ENCODE results near the gene ADGRD1. TPM values are rescaled to one million over a fixed set of nuclear protein-coding genes. Genes with fewer than 3 reads are reported as not detected.

The ADGRD1 gene
- total RNA-seq, 2 donors from 2014 or later = not detected

Other genes with a start within 250 kb of the ADGRD1 start
- gene RIMBP2, start 237.6 kb upstream of the ADGRD1 start, total RNA-seq = not detected
- gene STX2, start 114.7 kb upstream of the ADGRD1 start, total RNA-seq = 10 to 100 TPM in 1 of 2 donors, 1 to 10 TPM in 1; 9.0 to 16.4 TPM
- 1,000 to 10,000 TPM; 1,073 to 1,486 TPM for gene RAN, start 81.8 kb upstream of the ADGRD1 start, total RNA-seq